Measurements from ENCODE around the gene USP16. TPM values are rescaled to one million over a fixed set of nuclear protein-coding genes. Genes with fewer than 3 reads are reported as not detected.
"Not testable (repeated sequence)": the region's sequence is repeated elsewhere in the genome, so short reads cannot be mapped to it uniquely, and the experiment has no call there.

The USP16 gene
- total RNA-seq, result 33.4 TPM
- long read RNA-seq, partial matches to known transcripts, result 14 of 26 reads
- long read RNA-seq, other reads (novel, unspliced or antisense), result 5 of 26 reads

DNA sequence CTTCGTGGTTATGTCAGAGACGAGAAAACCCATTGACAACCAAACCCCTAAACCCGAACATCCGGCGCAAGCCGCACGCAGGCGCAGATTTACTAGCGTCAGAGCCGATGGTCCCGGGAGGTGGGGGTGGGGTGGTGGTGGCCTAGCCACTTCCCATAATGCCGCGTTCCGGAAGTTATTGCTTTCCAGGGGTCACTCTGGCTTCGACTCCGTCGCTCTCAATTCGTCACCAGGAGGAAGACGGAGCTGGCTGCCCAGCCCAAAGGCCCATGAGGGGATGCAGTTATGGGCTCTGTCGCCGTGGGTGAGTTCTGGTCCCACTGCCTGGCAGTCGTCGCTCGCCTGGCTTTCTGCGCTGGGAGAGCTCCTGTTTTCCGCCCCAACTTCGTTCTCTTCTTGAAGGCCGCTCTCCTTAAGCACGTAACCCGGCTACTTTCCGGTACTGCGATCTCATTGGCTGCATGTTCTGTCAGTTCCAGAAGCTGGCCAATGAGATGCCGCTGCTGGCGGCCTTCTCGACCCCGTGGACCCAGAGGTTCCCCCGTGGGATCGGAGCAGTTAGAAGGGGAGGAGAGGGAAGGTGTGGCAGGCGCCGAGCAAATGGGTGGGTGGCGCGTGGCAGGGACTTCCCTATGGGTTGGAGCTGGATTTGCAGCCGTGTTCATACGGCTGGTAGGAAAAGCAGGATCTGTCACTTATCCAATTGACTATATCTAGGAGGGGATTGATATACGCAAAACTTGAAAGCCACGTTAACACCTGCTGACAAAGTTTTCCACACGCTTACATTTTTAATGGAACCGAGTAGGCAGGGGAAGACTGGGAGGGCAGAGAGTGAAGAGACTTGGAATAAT is at the start of gene USP16:
TSS of gene USP16 (plus strand) at position 195 of the 854 bp plus-strand sequence. CDS start 3,246 bp downstream, outside the sequence.
- ATAC-seq, result peak; percentile 98 to 99

DNA sequence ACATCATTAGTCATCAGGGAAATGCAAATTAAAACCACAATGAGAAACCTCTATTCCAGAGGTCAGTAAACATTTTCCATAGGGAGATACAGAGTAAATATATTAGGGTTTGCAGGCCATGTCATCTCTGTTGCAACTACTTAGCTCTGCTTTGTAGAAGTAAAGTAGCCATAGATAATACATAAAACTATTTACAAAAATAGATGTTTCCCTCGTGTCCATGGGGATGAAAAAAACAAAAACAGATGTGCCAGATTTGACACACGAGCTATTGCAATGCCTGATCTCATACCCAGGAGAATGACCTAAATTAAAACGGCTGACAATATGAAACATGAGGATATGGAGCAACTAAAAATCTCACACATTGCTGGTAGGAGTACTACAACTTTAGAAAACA is 49.1 kb upstream of the USP16 start:
- Histone ChIP-seq H3K36me3 (peaks cover 88% of the 10 kb centered on the region), H3K4me3 (no peak overlapping the region), H3K9me3 (no peaks in the 10 kb centered on the region), H3K27ac (no peak overlapping the region), H3K27me3 (ENCODE audit: low read depth) (no peaks in the 10 kb centered on the region), H3K4me1 (no peaks in the 10 kb centered on the region)
- TF ChIP-seq, protein P1, sequence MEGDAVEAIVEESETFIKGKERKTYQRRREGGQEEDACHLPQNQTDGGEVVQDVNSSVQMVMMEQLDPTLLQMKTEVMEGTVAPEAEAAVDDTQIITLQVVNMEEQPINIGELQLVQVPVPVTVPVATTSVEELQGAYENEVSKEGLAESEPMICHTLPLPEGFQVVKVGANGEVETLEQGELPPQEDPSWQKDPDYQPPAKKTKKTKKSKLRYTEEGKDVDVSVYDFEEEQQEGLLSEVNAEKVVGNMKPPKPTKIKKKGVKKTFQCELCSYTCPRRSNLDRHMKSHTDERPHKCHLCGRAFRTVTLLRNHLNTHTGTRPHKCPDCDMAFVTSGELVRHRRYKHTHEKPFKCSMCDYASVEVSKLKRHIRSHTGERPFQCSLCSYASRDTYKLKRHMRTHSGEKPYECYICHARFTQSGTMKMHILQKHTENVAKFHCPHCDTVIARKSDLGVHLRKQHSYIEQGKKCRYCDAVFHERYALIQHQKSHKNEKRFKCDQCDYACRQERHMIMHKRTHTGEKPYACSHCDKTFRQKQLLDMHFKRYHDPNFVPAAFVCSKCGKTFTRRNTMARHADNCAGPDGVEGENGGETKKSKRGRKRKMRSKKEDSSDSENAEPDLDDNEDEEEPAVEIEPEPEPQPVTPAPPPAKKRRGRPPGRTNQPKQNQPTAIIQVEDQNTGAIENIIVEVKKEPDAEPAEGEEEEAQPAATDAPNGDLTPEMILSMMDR (IDR thresholded peaks at IDR 0.05), result no peak
- intact Hi-C loops (cut with DNase I), result no loop called here
- DNase-seq (no peak), ATAC-seq (no peak)

More for the DNA sequence above, at the start of gene USP16:
- Histone ChIP-seq H3K27me3 (ENCODE audit: low read depth) (no peaks in the 10 kb centered on the region), H3K9me3 (no peaks in the 10 kb centered on the region), H3K4me1 (peaks cover 26% of the 10 kb centered on the region), H3K36me3 (peaks cover 17% of the 10 kb centered on the region), H3K27ac (peak within 1 kb of the TSS; percentile 99), H3K4me3 (peak within 1 kb of the TSS; percentile 83)
- TF ChIP-seq, protein P1 (IDR thresholded peaks at IDR 0.05), result peak; percentile 22
- DNase-seq, result peak; percentile 93
- intact Hi-C loops (cut with DNase I), result no loop called here

DNA sequence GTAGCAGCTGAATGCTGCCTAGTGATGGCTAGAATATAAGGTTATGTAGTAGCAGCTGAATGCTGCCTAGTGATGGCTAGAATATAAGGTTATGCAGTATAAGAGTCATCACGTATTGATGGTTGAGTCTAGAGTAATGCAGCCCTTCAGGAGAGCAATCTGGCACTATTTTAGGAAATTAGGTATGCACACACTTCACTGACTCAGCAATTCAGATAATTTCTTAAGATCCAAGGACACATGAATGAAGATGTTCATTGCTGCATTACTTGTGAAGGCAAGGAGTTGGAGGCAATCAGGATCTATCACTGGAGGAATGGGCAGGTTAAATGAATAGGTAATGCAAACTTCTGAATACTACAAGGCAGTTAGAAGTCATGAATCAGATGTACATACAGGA is 45.4 kb upstream of the USP16 start:
- H3K36me3 ChIP-seq, result peaks cover 94% of the 10 kb centered on the region
- H3K9me3 ChIP-seq, result no peaks in the 10 kb centered on the region
- H3K27me3 ChIP-seq (ENCODE audit: low read depth), result no peaks in the 10 kb centered on the region
- no peak overlapping the region for H3K4me3 ChIP-seq
- DNase-seq (no peak), ATAC-seq (no peak)
- intact Hi-C loops (cut with DNase I), result no loop called here
- no peak overlapping the region for H3K27ac ChIP-seq
- no peaks in the 10 kb centered on the region for H3K4me1 ChIP-seq
- TF ChIP-seq, protein P1 (IDR thresholded peaks at IDR 0.05), result no peak

DNA sequence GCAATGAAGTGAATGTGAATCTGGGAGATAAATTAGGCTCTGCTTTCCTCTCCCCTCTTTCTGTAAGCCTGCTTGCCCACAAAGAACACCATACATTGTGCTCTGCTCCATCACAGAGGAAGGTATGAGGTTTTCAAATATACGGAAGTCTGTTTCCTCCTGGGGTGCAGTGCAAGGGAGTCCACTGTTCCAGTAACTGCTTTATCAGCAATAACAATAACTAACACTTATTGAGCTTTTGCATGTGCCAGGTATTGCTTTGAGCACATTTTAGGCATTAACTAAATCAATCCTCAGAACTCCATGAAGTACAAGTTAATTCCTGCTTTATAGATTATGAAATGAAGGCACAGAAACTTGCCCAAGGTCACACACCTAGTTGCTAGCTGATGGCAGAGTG is 41.8 kb upstream of the USP16 start:
- Histone ChIP-seq H3K4me3 (no peak overlapping the region), H3K27ac (no peak overlapping the region), H3K9me3 (no peaks in the 10 kb centered on the region), H3K27me3 (ENCODE audit: low read depth) (no peaks in the 10 kb centered on the region), H3K36me3 (peaks cover 93% of the 10 kb centered on the region), H3K4me1 (no peaks in the 10 kb centered on the region)
- intact Hi-C loops (cut with DNase I), result no loop called here
- no peak for ATAC-seq
- TF ChIP-seq, protein P1 (IDR thresholded peaks at IDR 0.05), result no peak
- DNase-seq, result no peak

DNA sequence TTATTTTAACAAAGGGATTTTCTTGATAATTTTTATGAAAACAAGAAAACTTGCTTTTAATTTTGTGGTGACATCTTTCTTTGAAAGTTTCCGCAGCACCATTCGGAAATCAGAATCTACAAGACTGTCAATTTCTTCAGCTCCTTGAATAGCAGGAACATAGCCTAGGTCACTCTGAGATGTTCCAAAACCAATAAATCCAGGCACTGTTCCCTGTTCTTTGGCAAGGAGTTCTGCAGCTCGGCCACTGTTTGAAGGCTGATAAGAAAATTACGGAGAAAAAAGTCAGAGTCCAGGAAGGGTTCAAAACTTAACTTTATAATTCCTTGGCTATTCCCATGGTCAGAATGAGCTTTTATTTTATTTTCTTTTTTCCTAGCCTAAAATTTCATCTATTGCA is 37.8 kb upstream of the USP16 start:
- ATAC-seq, result no peak
- H3K4me1 ChIP-seq, result peaks cover 9% of the 10 kb centered on the region
- no peaks in the 10 kb centered on the region for H3K9me3 ChIP-seq
- no peak overlapping the region for H3K4me3 ChIP-seq
- DNase-seq, result no peak
- intact Hi-C loops (cut with DNase I), result no loop called here
- peaks cover 52% of the 10 kb centered on the region for H3K36me3 ChIP-seq
- no peaks in the 10 kb centered on the region for H3K27me3 ChIP-seq (ENCODE audit: low read depth)
- TF ChIP-seq, protein P1 (IDR thresholded peaks at IDR 0.05), result no peak
- no peak overlapping the region for H3K27ac ChIP-seq

DNA sequence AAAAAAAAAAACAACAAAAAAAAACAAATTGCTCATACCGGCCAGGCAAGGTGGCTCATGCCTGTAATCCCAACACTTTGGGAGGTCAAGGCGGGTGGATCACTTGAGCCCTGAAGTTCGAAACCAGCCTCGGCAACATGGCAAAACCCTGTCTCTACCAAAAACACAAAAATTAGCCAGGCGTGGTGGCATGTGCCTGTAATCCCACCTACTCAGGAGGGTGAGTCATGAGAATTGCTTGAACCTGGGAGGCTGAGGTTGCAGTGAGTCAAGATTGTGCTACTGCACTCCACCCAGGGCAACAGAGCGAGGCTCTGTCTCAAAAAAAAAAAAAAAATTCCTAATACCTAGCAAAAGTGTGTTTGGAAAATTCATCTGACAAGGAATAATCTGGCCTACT is 36.3 kb upstream of the USP16 start:
- DNase-seq; H3K27me3 ChIP-seq (ENCODE audit: low read depth); H3K4me3 ChIP-seq; H3K9me3 ChIP-seq; ATAC-seq; H3K27ac ChIP-seq; intact Hi-C loops (cut with DNase I): not testable (repeated sequence)
- H3K4me1 ChIP-seq, result peaks cover 15% of the 10 kb centered on the region
- peaks cover 38% of the 10 kb centered on the region for H3K36me3 ChIP-seq
